ENCODE measurements around the gene GOLGA8A. TPM values are rescaled to one million over a fixed set of nuclear protein-coding genes. Genes with fewer than 3 reads are reported as not detected.

The GOLGA8A gene
- total RNA-seq, 1 donor from 2014 or later: 46.7 TPM

- Histone ChIP-seq H3K4me3 (no peak overlapping the region), H3K27ac (no peak overlapping the region), H3K9me3 (no peaks in the 10 kb centered on the region), H3K4me1 (peaks cover 14% of the 10 kb centered on the region), H3K36me3 (no peaks in the 10 kb centered on the region), H3K27me3 (no peaks in the 10 kb centered on the region)
- DNase-seq (ENCODE audit: extremely low spot score in 2 of 2): no peak
- TF ChIP-seq POLR2A (IDR thresholded peaks at IDR 0.05) (no peak), CTCF (IDR thresholded peaks at IDR 0.05) (no peak), POLR2AphosphoS5 (IDR thresholded peaks at IDR 0.05; ENCODE audit: insufficient read depth in 1 of 2, low read depth in 1 of 2) (no peak)
- intact Hi-C loops (cut with DNase I): no loop called here
Observed at GRCh38 chr15:34439878-34440277, 2.3 kb upstream of the GOLGA8A start.

GRCh38 chr15:34436956-34437442 is 609 bp downstream of the GOLGA8A start:
- Histone ChIP-seq H3K4me3 (peak overlapping the region; percentile 49 to 64), H3K36me3 (no peaks in the 10 kb centered on the region), H3K27me3 (no peaks in the 10 kb centered on the region), H3K4me1 (peaks cover 14% of the 10 kb centered on the region), H3K9me3 (no peaks in the 10 kb centered on the region), H3K27ac (no peak overlapping the region)
- TF ChIP-seq CTCF (IDR thresholded peaks at IDR 0.05) (no peak), POLR2AphosphoS5 (IDR thresholded peaks at IDR 0.05; ENCODE audit: insufficient read depth in 1 of 2, low read depth in 1 of 2) (no peak), POLR2A (IDR thresholded peaks at IDR 0.05) (no peak)
- DNase-seq (ENCODE audit: extremely low spot score in 2 of 2): no peak
- intact Hi-C loops (cut with DNase I): no loop called here

- H3K4me3 ChIP-seq: peak overlapping the region; percentile 49 to 64
- TF ChIP-seq POLR2A (IDR thresholded peaks at IDR 0.05) (no peak), CTCF (IDR thresholded peaks at IDR 0.05) (no peak), POLR2AphosphoS5 (IDR thresholded peaks at IDR 0.05; ENCODE audit: insufficient read depth in 1 of 2, low read depth in 1 of 2) (no peak)
- H3K4me1 ChIP-seq: peaks cover 14% of the 10 kb centered on the region
- H3K36me3 ChIP-seq: no peaks in the 10 kb centered on the region
- no peaks in the 10 kb centered on the region for H3K9me3 ChIP-seq
- intact Hi-C loops (cut with DNase I): no loop called here
- no peaks in the 10 kb centered on the region for H3K27me3 ChIP-seq
- H3K27ac ChIP-seq: peak overlapping the region; percentile 12
- DNase-seq (ENCODE audit: extremely low spot score in 2 of 2): no peak
Observed at GRCh38 chr15:34436126-34436955, 1.3 kb downstream of the GOLGA8A start.

GRCh38 chr15:34435658-34436057 is 1.9 kb downstream of the GOLGA8A start:
- intact Hi-C loops (cut with DNase I): no loop called here
- Histone ChIP-seq H3K4me1 (peaks cover 14% of the 10 kb centered on the region), H3K4me3 (no peak overlapping the region), H3K27me3 (no peaks in the 10 kb centered on the region), H3K27ac (no peak overlapping the region), H3K36me3 (no peaks in the 10 kb centered on the region), H3K9me3 (no peaks in the 10 kb centered on the region)
- no peak for TF ChIP-seq POLR2AphosphoS5 (IDR thresholded peaks at IDR 0.05; ENCODE audit: insufficient read depth in 1 of 2, low read depth in 1 of 2)
- no peak for TF ChIP-seq POLR2A (IDR thresholded peaks at IDR 0.05)
- no peak for TF ChIP-seq CTCF (IDR thresholded peaks at IDR 0.05)
- no peak for DNase-seq (ENCODE audit: extremely low spot score in 2 of 2)
